ENCODE data around the gene CCL27. TPM values are rescaled to one million over a fixed set of nuclear protein-coding genes. Genes with fewer than 3 reads are reported as not detected.
A peak's percentile ranks its signal among the peaks of the same experiment; 100 is the strongest.
"Not testable (repeated sequence)": the region's sequence is repeated elsewhere in the genome, so short reads cannot be mapped to it uniquely, and the experiment has no call there.

Gene CCL27
- total RNA-seq, 1 experiment from 2014 or later: 0.68 TPM

GRCh38 chr9:34644766-34645314 lies 17.6 kb downstream of the CCL27 start (continued):
- TF ChIP-seq ZNF281 (CRISPR knock-in tag; IDR thresholded peaks at IDR 0.05): 0 out of 2 replicates have a peak, but pooled peaks have one; percentile 54

- no peaks in the 10 kb centered on the region for H3K9me3 Mint-ChIP-seq
- H3K27ac Mint-ChIP-seq: no peak overlapping the region
- H3K36me3 Mint-ChIP-seq: no peaks in the 10 kb centered on the region
- H3K4me3 Mint-ChIP-seq: no peak overlapping the region
- TF ChIP-seq ZSCAN18 (CRISPR knock-in tag; IDR thresholded peaks at IDR 0.05) (no peak), ZMAT4 (CRISPR knock-in tag; IDR thresholded peaks at IDR 0.05) (no peak), SMAD4 (CRISPR knock-in tag; IDR thresholded peaks at IDR 0.05) (no peak), HMGA2 (CRISPR knock-in tag; IDR thresholded peaks at IDR 0.05) (no peak), ARID4B (CRISPR knock-in tag; IDR thresholded peaks at IDR 0.05; ENCODE audit: borderline replicate concordance) (no peak), RELA (CRISPR knock-in tag; IDR thresholded peaks at IDR 0.05; ENCODE audit: borderline replicate concordance) (no peak), ZNF425 (CRISPR knock-in tag; conservative IDR thresholded peaks at IDR 0.05) (no peak), PRDM15 (CRISPR knock-in tag; IDR thresholded peaks at IDR 0.05) (no peak), ZNF281 (CRISPR knock-in tag; IDR thresholded peaks at IDR 0.05) (no peak), NFATC4 (CRISPR knock-in tag; IDR thresholded peaks at IDR 0.05) (no peak), ZNF423 (CRISPR knock-in tag; IDR thresholded peaks at IDR 0.05) (no peak), TEAD1 (CRISPR knock-in tag; IDR thresholded peaks at IDR 0.05) (no peak)
- no peaks in the 10 kb centered on the region for H3K27me3 Mint-ChIP-seq (ENCODE audit: low read depth)
- ATAC-seq (no peak), DNase-seq (ENCODE audit: low spot score) (no peak)
- H3K4me1 Mint-ChIP-seq: peaks cover 40% of the 10 kb centered on the region
- POLR2A ChIA-PET: interaction anchor here (0.5 to 1.3 kb wide), 2 partner anchors 9 to 480 kb away, joined by 4 to 6 read pairs; no protein-coding TSS in a partner anchor
- CTCF ChIA-PET: interaction anchor here (0.6 to 3.2 kb wide), 4 partner anchors 9 to 59 kb away, joined by 3 to 19 read pairs (median 6); no protein-coding TSS in a partner anchor
Observed at GRCh38 chr9:34642679-34643078, 19.8 kb downstream of the CCL27 start.

- H3K27me3 Mint-ChIP-seq (ENCODE audit: low read depth); ATAC-seq; H3K27ac Mint-ChIP-seq; DNase-seq (ENCODE audit: low spot score); H3K36me3 Mint-ChIP-seq; POLR2A ChIA-PET; H3K9me3 Mint-ChIP-seq; H3K4me3 Mint-ChIP-seq: not testable (repeated sequence)
- peaks cover 22% of the 10 kb centered on the region for H3K4me1 Mint-ChIP-seq
- CTCF ChIA-PET: interaction anchor here (0.7 to 6.7 kb wide), 7 partner anchors 7 to 1551 kb away, joined by 3 to 94 read pairs (median 6); partner anchors contain the start of genes CCL19, CCL27, GALT and IL11RA
Observed at GRCh38 chr9:34639322-34639721, 23.1 kb downstream of the CCL27 start.
